Medulla oblongata (tissue), 1 donor: ENCODE data around the gene SERPINE1.
"Not testable (repeated sequence)": the region's sequence is repeated elsewhere in the genome, so short reads cannot be mapped to it uniquely, and the experiment has no call there.

Experiments
- DNase-seq: peaks from one replicate; pipeline ENCODE4 v3.0.0-alpha.2; 2015; ENCODE audit errors: extremely low spot score

SERPINE1 gene

GRCh38 chr7:101126651-101127459 is at the start of gene SERPINE1:
Gene SERPINE1 (plus strand): TSS chr7:101127104. CDS start chr7:101128394, 1,290 bp downstream.
- DNase-seq, result peak; percentile 24

DNA sequence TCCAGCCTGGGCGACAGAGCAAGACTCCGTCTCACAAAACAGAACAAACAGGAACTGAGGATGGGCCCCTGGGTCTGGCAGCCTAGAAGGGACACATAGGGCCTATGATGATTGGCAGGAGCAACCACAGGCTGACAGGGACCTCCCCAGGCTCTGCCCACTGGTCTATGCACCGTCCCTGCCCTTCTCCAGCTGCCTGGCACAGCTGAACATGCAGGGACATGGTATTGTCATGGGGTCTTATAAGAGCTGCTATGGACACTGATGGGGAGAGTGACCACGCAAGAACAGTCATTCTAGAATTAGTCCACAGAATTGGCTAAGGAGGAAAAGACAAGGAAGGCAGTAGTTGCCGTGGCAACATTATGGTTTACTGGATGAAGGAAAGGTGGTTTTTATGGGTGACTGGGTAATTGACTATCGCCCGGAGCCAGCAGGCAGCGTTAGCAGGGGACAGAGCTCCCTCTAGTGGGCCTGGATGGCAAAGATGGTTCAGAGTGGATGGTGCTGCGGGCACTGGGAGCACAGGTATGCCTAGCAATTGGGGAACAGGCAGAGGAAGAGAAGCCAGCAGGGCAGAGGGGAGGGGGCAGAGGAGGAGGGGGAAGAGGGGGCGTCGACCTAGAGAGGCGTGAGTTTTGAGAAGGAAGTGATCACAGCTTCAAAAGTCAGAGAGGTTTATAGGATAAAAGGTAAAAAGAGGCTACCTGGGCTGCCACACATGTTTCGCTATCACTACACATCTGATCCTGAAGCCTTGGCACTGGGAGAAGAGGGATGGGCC is 49.4 kb upstream of the SERPINE1 start:
- peak; percentile 81 for DNase-seq

- DNase-seq, result no peak
These were observed 45.5 kb upstream of the SERPINE1 start for GRCh38 chr7:101081432-101081831.

- DNase-seq, result no peak
These were observed 42.1 kb upstream of the SERPINE1 start for GRCh38 chr7:101084865-101085161.

- peak; percentile 85 for DNase-seq
These were observed 41.5 kb upstream of the SERPINE1 start, which contains the start of gene TRIM56 for GRCh38 chr7:101085162-101085964. Gene TRIM56 (plus strand): TSS chr7:101085481. CDS start chr7:101087313, 1,832 bp downstream.

DNA sequence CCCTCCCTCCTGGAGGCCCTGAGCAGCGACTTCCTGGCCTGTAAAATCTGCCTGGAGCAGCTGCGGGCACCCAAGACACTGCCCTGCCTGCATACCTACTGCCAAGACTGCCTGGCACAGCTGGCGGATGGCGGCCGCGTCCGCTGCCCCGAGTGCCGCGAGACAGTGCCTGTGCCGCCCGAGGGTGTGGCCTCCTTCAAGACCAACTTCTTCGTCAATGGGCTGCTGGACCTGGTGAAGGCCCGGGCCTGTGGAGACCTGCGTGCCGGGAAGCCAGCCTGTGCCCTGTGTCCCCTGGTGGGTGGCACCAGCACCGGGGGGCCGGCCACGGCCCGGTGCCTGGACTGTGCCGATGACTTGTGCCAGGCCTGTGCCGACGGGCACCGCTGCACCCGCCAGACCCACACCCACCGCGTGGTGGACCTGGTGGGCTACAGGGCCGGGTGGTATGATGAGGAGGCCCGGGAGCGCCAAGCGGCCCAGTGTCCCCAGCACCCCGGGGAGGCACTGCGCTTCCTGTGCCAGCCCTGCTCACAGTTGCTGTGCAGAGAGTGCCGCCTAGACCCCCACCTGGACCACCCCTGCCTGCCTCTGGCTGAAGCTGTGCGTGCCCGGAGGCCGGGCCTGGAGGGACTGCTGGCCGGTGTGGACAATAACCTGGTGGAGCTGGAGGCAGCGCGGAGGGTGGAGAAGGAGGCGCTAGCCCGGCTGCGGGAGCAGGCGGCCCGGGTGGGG is 39.4 kb upstream of the SERPINE1 start:
- DNase-seq, result no peak

- no peak for DNase-seq
These were observed 38.9 kb upstream of the SERPINE1 start for GRCh38 chr7:101088069-101088425.

DNA sequence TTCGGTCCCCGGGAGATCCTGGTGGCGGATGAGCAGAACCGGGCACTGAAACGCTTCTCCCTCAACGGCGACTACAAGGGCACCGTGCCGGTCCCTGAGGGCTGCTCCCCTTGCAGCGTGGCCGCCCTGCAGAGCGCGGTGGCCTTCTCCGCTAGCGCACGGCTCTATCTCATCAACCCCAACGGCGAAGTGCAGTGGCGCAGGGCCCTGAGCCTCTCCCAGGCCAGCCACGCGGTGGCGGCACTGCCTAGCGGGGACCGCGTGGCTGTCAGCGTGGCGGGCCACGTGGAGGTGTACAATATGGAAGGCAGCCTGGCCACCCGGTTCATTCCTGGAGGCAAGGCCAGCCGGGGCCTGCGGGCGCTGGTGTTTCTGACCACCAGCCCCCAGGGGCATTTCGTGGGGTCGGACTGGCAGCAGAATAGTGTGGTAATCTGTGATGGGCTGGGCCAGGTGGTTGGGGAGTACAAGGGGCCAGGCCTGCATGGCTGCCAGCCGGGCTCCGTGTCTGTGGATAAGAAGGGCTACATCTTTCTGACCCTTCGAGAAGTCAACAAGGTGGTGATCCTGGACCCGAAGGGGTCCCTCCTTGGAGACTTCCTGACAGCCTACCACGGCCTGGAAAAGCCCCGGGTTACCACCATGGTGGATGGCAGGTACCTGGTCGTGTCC is 37.9 kb upstream of the SERPINE1 start:
- no peak for DNase-seq

GRCh38 chr7:101089876-101090275 is 37.0 kb upstream of the SERPINE1 start:
- DNase-seq, result no peak

DNA sequence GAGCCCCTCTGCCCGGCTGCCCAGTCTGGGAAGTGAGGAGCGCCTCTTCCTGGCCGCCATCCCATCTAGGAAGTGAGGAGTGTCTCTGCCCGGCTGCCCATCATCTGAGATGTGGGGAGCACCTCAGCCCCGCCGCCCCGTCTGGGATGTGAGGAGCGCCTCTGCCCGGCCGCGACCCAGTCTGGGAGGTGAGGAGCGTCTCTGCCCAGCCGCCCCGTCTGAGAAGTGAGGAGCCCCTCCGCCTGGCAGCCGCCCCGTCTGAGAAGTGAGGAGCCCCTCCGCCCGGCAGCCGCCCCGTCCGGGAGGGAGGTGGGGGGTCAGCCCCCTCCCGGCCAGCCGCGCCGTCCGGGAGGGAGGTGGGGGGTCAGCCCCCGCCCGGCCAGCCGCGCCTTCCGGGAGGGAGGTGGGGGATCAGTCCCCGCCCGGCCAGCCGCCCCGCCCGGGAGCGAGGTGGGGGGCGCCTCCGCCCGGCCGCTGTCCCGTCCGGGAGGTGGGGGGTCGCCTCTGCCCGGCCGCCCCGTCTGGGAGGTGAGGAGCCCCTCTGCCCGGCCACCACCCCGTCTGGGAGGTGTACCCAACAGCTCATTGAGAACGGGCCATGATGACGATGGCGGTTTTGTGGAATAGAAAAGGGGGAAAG is 34.5 kb upstream of the SERPINE1 start:
- not testable (repeated sequence) for DNase-seq

- no peak for DNase-seq
These were observed 33.0 kb upstream of the SERPINE1 start for GRCh38 chr7:101093906-101094305.

DNA sequence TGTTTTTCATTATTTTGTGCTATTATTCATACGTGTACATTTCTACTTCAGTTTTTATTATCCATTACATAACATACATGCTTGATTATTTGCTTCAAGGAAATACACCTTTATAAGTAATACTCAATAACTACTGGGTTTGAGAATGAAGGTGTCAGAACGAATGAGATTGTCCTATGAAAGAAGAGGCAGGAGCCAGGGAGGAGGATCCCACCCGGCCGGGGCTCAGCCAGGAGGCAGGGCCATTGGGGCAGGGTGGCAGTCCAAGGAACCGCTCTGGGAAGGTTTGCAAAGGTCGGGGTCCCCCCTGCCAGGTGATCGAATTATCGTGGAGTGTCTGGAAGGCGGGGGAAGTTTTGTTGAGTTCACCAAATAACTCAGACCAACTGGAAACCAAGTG is 32.5 kb upstream of the SERPINE1 start:
- no peak for DNase-seq

- DNase-seq, result no peak
These were observed 32.0 kb upstream of the SERPINE1 start for GRCh38 chr7:101094791-101095375.

DNA sequence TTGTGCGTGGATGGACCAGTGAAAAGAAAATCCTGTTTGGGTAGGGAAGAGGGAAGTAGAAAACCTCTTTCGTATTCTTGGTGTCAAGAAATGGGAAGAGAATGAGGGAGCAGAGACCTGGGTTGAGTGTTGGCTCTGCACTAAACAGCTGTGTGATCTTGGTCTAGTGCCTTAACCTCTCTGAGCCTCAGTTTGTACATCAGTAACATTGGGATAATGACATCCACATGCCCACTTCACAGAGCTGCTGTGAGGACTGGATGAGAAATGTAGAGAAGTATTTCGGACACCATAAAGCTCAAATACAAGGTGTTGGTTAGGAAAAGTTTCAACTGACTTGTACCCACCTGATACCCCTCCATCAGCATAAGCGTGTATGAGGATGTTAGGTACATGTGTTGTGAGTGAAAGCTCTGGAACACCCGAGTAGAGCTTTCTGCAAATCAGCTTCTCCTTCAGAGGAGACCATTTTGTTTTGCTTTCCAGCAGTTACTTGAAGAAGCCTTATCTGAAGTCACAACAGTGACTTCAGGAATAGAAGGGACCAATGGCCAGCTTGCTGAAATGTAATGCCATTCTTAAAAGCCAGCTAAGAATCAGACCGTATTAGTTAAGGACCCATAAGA is 30.5 kb upstream of the SERPINE1 start:
- DNase-seq, result no peak

GRCh38 chr7:101096957-101097347 is 30.0 kb upstream of the SERPINE1 start:
- DNase-seq, result no peak

DNA sequence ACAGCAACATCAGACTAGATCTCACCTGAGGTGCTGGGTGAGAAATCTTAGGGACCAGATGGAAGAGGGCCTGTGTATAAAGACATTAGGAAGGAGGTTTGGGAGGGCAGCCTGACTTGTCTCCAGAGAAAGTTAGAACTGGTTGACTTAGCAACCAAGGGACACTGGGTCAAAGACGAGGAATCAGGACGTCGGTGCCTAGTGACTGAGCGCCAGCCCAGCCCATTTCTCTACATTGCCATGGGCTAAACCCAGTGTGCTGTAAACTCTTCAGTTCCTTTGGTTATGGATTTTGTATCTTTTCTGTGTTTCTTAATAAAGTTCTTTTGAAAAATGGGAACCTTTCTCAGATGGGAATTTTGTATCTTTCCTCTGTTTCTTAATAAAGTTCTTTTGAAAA is 29.3 kb upstream of the SERPINE1 start:
- no peak for DNase-seq

- DNase-seq, result peak; percentile 94
These were observed 26.7 kb upstream of the SERPINE1 start for GRCh38 chr7:101099969-101100781.
